ENCODE results near the gene TMTC3. TPM values are rescaled to one million over a fixed set of nuclear protein-coding genes. Genes with fewer than 3 reads are reported as not detected.
"Not testable (repeated sequence)": the region's sequence is repeated elsewhere in the genome, so short reads cannot be mapped to it uniquely, and the experiment has no call there.

The TMTC3 gene
- total RNA-seq: 26.1 TPM

- intact Hi-C loops (cut with DNase I): no loop called here
- ATAC-seq (peak; percentile 100), DNase-seq (ENCODE audit: low spot score) (peak; percentile 95)
Observed at GRCh38 chr12:88141774-88142609, at the start of gene TMTC3, which contains the start of gene CEP290. Gene TMTC3 (plus strand): TSS chr12:88142307. CDS start chr12:88148316, 6,009 bp downstream. Gene CEP290 (minus strand): TSS chr12:88142088. CDS start chr12:88141307, 781 bp downstream.

- no peak for DNase-seq (ENCODE audit: low spot score)
- intact Hi-C loops (cut with DNase I): no loop called here
- ATAC-seq: no peak
Observed at GRCh38 chr12:88092771-88093170, 49.3 kb upstream of the TMTC3 start.

- intact Hi-C loops (cut with DNase I): no loop called here
- DNase-seq (ENCODE audit: low spot score) (no peak), ATAC-seq (no peak)
Observed at GRCh38 chr12:88093573-88093972, 48.5 kb upstream of the TMTC3 start.

- no peak for DNase-seq (ENCODE audit: low spot score)
- ATAC-seq: no peak
- intact Hi-C loops (cut with DNase I): no loop called here
Observed at GRCh38 chr12:88108021-88108420, 34.1 kb upstream of the TMTC3 start.

GRCh38 chr12:88111074-88111652 is 30.9 kb upstream of the TMTC3 start:
- intact Hi-C loops (cut with DNase I): no loop called here
- ATAC-seq (peak; percentile 50), DNase-seq (ENCODE audit: low spot score) (no peak)

- intact Hi-C loops (cut with DNase I): no loop called here
- ATAC-seq (no peak), DNase-seq (ENCODE audit: low spot score) (no peak)
Observed at GRCh38 chr12:88113871-88114270, 28.2 kb upstream of the TMTC3 start.

- DNase-seq (ENCODE audit: low spot score): no peak
- intact Hi-C loops (cut with DNase I): no loop called here
- ATAC-seq: no peak
Observed at GRCh38 chr12:88122666-88123065, 19.4 kb upstream of the TMTC3 start.

- ATAC-seq: no peak
- intact Hi-C loops (cut with DNase I): no loop called here
- DNase-seq (ENCODE audit: low spot score): no peak
Observed at GRCh38 chr12:88127099-88127498, 15.0 kb upstream of the TMTC3 start.

GRCh38 chr12:88127855-88128254 is 14.3 kb upstream of the TMTC3 start:
- ATAC-seq: no peak
- intact Hi-C loops (cut with DNase I): no loop called here
- DNase-seq (ENCODE audit: low spot score): no peak

- intact Hi-C loops (cut with DNase I): no loop called here
- DNase-seq (ENCODE audit: low spot score) (no peak), ATAC-seq (no peak)
Observed at GRCh38 chr12:88132392-88132791, 9.7 kb upstream of the TMTC3 start.

- DNase-seq (ENCODE audit: low spot score); intact Hi-C loops (cut with DNase I); ATAC-seq: not testable (repeated sequence)
Observed at GRCh38 chr12:88133181-88133580, 8.9 kb upstream of the TMTC3 start.

- DNase-seq (ENCODE audit: low spot score); ATAC-seq; intact Hi-C loops (cut with DNase I): not testable (repeated sequence)
Observed at GRCh38 chr12:88139711-88140110, 2.4 kb upstream of the TMTC3 start.

GRCh38 chr12:88141425-88141773 is 708 bp upstream of the TMTC3 start:
- ATAC-seq: no peak
- no peak for DNase-seq (ENCODE audit: low spot score)
- intact Hi-C loops (cut with DNase I): no loop called here

GRCh38 chr12:88142610-88142991 is 494 bp downstream of the TMTC3 start:
- peak; percentile 1 for ATAC-seq
- DNase-seq (ENCODE audit: low spot score): peak; percentile 72
- intact Hi-C loops (cut with DNase I): no loop called here

GRCh38 chr12:88144037-88144436 is 1.9 kb downstream of the TMTC3 start:
- DNase-seq (ENCODE audit: low spot score) (no peak), ATAC-seq (no peak)
- intact Hi-C loops (cut with DNase I): no loop called here

GRCh38 chr12:88144546-88145468 is 2.7 kb downstream of the TMTC3 start:
- DNase-seq (ENCODE audit: low spot score) (no peak), ATAC-seq (no peak)
- intact Hi-C loops (cut with DNase I): no loop called here

- DNase-seq (ENCODE audit: low spot score): no peak
- intact Hi-C loops (cut with DNase I): no loop called here
- no peak for ATAC-seq
Observed at GRCh38 chr12:88145567-88146505, 3.7 kb downstream of the TMTC3 start.

- ATAC-seq: no peak
- DNase-seq (ENCODE audit: low spot score): no peak
- intact Hi-C loops (cut with DNase I): no loop called here
Observed at GRCh38 chr12:88150063-88150462, 8.0 kb downstream of the TMTC3 start.

- no peak for ATAC-seq
- intact Hi-C loops (cut with DNase I): no loop called here
- DNase-seq (ENCODE audit: low spot score): no peak
Observed at GRCh38 chr12:88153959-88154358, 11.9 kb downstream of the TMTC3 start.
